GM04503 (cell line): ENCODE data around the gene DUSP28.
"Not testable (repeated sequence)": the region's sequence is repeated elsewhere in the genome, so short reads cannot be mapped to it uniquely, and the experiment has no call there.

Source experiments
- DNase-seq: peaks from one replicate; pipeline ENCODE4 v3.0.0-alpha.2; 2012; ENCODE audit warnings: low read depth

DUSP28 gene

GRCh38 chr2:240560084-240560479 lies at the start of gene DUSP28:
TSS of gene DUSP28 (plus strand) at chr2:240560357. CDS start at chr2:240560685, 328 bp downstream.
- peak; percentile 40 for DNase-seq

GRCh38 chr2:240510513-240511210 lies 49.5 kb upstream of the DUSP28 start:
- DNase-seq = no peak

- DNase-seq = no peak
These were observed 48.6 kb upstream of the DUSP28 start for GRCh38 chr2:240511351-240512108.

- no peak for DNase-seq
These were observed 48.1 kb upstream of the DUSP28 start for GRCh38 chr2:240512109-240512485.

GRCh38 chr2:240512666-240513535 lies 47.3 kb upstream of the DUSP28 start:
- no peak for DNase-seq

GRCh38 chr2:240513549-240514287 lies 46.4 kb upstream of the DUSP28 start:
- DNase-seq = peak; percentile 40

- no peak for DNase-seq
These were observed 45.5 kb upstream of the DUSP28 start for GRCh38 chr2:240514631-240515030.

GRCh38 chr2:240517342-240517741 lies 42.8 kb upstream of the DUSP28 start:
- DNase-seq = no peak

- DNase-seq = no peak
These were observed 41.2 kb upstream of the DUSP28 start for GRCh38 chr2:240518981-240519380.

- no peak for DNase-seq
These were observed 40.6 kb upstream of the DUSP28 start for GRCh38 chr2:240519396-240520129.

- no peak for DNase-seq
These were observed 39.8 kb upstream of the DUSP28 start for GRCh38 chr2:240520130-240520973.

GRCh38 chr2:240520974-240521350 lies 39.2 kb upstream of the DUSP28 start:
- DNase-seq = no peak

GRCh38 chr2:240521885-240522284 lies 38.3 kb upstream of the DUSP28 start:
- DNase-seq = not testable (repeated sequence)

- DNase-seq = no peak
These were observed 37.8 kb upstream of the DUSP28 start for GRCh38 chr2:240522406-240522805.

GRCh38 chr2:240523451-240524281 lies 36.5 kb upstream of the DUSP28 start:
- DNase-seq = no peak

GRCh38 chr2:240524963-240525718 lies 35.0 kb upstream of the DUSP28 start:
- no peak for DNase-seq

- no peak for DNase-seq
These were observed 34.4 kb upstream of the DUSP28 start for GRCh38 chr2:240525802-240526201.

- DNase-seq = no peak
These were observed 33.6 kb upstream of the DUSP28 start for GRCh38 chr2:240526521-240526920.
